MV-4-11 (cell line): ENCODE data around the gene TCTN3.
"Not testable (repeated sequence)": the region's sequence is repeated elsewhere in the genome, so short reads cannot be mapped to it uniquely, and the experiment has no call there.

ENCODE experiments used
- DNase-seq: peaks from one replicate; lab custom pipeline; 2025; lab: John Stamatoyannopoulos, UW

The TCTN3 gene, protein sequence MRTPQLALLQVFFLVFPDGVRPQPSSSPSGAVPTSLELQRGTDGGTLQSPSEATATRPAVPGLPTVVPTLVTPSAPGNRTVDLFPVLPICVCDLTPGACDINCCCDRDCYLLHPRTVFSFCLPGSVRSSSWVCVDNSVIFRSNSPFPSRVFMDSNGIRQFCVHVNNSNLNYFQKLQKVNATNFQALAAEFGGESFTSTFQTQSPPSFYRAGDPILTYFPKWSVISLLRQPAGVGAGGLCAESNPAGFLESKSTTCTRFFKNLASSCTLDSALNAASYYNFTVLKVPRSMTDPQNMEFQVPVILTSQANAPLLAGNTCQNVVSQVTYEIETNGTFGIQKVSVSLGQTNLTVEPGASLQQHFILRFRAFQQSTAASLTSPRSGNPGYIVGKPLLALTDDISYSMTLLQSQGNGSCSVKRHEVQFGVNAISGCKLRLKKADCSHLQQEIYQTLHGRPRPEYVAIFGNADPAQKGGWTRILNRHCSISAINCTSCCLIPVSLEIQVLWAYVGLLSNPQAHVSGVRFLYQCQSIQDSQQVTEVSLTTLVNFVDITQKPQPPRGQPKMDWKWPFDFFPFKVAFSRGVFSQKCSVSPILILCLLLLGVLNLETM

DNA sequence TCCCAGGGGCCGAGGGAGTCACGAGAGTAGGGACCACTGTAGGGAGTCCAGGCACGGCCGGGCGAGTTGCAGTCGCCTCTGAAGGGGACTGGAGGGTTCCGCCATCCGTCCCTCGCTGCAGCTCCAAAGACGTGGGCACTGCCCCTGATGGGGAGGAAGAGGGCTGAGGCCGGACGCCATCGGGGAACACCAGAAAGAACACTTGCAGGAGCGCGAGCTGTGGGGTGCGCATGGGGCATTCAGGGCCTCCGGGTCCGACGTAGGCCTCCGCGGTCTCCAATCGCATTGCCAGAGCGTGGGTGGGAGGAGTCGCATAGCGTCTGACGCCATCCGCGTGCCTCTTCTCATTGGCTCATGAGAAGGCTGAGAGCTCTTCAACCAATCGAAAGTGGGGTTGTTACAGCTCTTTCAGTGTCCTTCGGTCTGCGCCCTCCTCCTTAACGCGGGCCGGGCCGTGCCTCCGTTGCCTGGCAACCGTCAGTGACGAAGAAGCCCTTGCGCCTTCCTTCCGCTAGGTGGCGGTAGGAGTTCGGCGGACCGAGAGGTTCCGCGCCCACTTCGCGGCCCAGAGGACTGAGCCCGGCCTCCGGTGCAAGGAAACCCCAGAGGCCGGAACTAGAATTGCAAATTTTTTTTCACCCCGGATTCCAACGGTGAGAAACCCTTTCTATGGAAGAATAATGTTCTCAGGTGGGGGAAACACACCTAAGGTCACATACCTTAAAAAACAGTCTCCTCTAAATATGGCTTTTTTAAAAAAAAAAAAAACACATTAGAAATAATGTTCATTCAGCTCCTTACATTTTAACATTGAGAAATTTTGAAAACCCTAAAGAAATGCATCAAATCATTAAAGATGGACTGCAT is at the start of gene TCTN3:
Gene TCTN3 (minus strand): TSS at position 260 of the 867 bp plus-strand sequence. CDS start 28 bp downstream, at position 232.
- DNase-seq: peak; percentile 100

GRCh38 chr10:95742962-95743535 is 49.3 kb upstream of the TCTN3 start:
- DNase-seq: no peak

DNA sequence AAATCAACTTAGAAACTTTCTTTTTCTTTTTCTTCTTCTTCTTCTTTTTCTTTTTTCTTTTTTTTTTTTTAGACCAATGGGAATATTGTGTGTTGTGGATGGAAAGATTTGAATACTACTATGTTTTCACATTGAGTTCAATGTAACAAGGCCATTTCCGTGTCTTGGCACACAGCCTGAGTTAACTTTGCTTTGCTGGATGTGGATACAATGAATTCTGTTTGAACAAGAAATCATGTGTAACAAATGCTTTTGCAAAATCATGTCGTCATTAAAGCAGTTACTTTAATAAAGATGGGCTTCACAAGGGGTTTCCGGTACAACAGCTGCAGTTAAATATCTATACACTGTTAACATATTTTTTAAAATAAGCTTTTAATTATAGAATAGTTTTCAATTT is 48.8 kb upstream of the TCTN3 start:
- DNase-seq: no peak

GRCh38 chr10:95741807-95742467 is 48.2 kb upstream of the TCTN3 start:
- peak; percentile 30 for DNase-seq

GRCh38 chr10:95739056-95739455 is 45.3 kb upstream of the TCTN3 start:
- no peak for DNase-seq

DNA sequence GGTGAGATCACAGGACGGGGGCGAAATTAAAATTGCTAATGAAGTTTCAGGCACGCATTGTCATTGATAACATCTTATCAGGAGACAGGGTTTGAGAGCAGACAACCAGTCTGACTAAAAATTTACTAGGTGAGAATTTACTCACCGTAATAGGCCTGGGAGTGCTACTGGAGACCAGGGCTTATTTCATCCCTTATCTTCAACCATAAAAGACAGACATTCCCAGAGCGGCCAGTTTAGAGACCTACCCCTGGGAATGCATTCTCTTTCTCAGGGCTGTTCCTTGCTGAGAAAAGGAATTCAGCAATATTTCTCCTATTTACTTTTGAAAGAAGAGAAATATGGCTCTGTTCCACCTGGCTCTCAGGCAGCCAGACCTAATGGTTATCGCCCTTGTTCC is 39.2 kb upstream of the TCTN3 start:
- DNase-seq: not testable (repeated sequence)

DNA sequence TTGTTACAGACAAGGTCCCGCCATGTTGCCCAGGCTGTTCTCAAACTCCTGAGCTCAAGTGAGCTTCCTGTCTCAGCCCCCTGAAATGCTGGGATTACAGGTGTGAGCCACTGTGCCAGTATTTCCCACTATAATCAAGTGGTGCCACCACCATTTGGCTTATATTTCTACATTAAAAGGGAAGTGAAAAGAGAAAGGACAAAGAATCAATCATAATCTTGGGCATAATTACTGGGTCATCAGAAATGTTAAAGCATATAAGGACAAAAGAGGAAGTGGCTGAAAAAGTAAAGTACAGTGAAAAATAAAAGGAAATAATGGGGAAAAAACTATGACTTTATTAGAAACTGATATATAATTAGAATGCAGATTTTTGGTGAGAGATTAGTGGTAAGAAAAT is 36.5 kb upstream of the TCTN3 start:
- DNase-seq: peak; percentile 57

DNA sequence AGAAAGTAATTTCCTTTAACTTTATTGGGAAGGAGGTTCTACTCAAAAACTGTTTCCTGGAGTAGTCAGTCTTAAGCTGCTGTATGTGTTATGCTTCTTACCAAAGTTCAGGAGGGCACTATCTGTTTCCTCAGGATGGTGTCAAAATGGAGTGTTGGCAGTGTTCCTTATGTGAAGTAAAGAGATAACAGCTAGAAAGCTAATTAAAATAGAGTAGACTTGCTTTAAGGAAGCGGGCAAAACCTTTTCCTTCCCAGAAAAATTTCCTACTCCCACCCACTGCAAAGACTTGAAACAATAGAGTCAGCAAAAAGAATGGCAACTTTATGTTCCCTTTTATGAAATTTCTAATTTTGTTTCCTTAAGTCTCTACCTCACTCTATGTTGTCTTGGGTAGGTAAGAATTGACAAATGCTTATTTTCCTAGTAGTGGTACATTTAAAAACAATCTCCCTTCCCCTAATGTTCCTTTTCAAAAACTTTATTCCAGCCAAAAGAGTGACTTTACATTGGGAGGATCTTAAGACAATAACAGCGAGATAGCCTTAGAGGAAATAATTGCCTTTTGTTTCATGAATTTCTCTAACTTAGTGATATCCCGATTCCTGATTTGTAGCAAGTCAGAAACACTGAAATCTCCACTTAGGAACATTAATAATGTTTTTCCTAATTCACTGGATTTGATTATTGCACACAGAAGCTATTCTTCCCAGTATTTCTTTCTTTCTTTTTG is 35.8 kb upstream of the TCTN3 start:
- no peak for DNase-seq

DNA sequence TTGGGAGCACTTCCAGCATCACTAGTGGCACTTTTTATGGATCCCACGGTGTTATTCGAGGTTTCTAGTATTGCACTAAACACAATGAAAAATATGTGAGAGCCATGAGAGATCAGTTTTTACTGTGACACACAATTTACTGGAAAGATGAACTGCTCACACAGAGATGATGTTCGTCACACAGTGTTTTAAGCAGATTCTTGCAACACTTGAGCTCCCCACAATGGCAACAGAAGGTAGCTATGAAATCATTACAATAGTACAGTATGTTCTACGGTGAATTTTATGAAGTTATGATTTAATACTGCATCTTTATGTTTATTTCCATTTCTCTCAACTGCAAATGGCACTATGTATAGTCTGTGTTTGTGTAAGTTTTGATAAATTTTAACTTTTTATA is 34.8 kb upstream of the TCTN3 start:
- peak; percentile 40 for DNase-seq

- DNase-seq: not testable (repeated sequence)
These were observed 28.8 kb upstream of the TCTN3 start for GRCh38 chr10:95722496-95722895.

DNA sequence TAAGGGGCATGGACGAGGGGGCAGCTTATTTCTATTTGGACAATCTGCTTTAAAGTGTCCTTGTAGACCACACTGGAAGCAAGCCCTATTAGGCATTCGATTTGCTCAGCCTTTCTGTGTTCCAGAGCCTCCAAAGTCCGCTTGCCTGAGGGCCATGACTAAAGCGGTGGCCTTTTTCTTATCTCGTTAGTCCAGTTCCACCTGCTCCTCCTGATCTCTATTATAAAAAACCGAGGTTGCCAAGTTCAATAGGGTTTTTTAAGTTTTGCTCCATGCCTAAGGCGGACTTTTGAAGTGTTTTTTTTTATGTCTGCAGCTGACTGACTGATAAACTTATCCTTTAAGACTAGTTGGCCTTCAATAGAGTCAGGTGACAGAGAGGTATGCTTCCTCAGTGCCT is 27.0 kb upstream of the TCTN3 start:
- not testable (repeated sequence) for DNase-seq

GRCh38 chr10:95716866-95717265 is 23.1 kb upstream of the TCTN3 start:
- no peak for DNase-seq

GRCh38 chr10:95716466-95716865 is 22.7 kb upstream of the TCTN3 start:
- peak; percentile 4 for DNase-seq

- no peak for DNase-seq
These were observed 17.8 kb upstream of the TCTN3 start for GRCh38 chr10:95711492-95711891.

DNA sequence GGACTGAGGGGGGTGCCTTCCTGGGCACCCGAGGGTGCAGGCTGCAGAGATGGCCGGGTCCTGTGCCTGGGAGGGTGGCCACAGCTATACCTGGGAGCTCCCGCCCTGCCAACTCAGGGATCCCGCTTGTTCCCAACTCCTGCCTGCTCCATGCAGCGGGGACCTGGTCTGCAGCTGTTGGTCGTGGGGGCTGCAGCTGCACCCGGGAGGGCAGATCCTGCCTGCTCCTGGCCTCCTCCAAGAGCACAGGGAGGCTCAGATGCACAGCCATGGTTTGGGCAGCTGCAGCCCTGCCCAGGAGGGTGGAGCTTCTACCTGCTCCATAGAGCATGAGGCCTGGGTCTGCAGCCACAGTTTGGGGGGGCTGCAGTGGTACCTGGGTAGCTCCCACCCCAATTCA is 13.3 kb upstream of the TCTN3 start:
- DNase-seq: no peak

DNA sequence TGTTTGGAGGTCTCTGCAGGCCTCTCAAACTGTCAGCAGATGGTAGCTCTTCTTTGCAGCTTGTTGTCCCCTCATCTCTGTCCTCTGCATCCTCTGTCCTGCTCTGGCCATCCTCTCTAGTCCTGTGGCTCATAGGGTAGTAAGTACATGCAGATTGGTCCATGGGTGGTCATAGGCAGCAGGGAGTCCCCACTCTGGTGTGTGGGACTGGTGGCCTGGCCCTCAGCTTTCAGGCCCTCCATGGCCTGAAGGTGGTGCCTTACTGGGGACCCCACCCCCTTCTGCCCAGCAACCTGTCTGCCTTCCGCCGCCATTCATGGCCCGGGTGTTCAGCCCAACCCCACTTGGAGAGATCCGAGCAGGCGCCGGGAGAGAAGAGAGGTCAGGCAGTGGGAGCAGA is 12.8 kb upstream of the TCTN3 start:
- no peak for DNase-seq

DNA sequence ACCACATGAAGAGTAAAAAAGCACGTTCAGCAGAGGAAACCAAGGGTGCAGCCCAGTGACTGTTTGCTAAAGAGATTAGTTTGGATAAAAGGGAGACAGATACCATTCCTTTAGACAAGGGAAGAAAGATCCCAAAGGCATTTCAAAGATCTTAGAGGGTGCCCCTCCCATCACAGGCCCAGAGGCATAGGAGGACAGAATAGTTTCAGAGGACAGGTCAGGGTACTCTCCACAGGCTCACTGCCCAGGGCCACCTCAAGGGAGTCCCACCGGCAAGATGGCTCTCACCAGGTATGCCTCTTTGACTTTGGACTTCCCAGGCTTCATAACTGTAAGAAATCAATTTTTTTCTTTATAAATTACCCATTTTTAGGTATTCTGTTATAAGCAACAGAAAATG is 4.7 kb upstream of the TCTN3 start:
- no peak for DNase-seq

DNA sequence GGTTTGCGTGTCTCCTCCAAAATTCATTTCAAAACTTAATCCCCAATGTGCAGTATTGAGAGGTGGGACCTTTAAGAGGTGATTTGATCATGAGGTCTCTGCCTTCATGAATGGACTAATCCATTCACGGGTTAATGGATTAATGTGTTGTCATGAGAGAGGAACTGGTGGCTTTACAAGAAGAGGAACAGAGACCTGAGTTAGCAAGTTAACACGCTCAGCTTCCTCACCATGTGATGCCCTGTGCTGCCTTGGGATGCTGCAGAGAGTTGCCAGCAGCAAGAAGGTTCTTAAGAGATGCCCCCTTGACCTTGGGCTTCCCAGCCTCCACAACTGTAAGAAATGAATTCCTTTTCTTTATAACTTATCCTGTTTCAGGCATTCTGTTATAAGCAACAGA is 3.7 kb upstream of the TCTN3 start:
- peak; percentile 96 for DNase-seq

GRCh38 chr10:95694665-95695064 is 938 bp upstream of the TCTN3 start:
- no peak for DNase-seq

GRCh38 chr10:95693071-95693667 is 558 bp downstream of the TCTN3 start:
- DNase-seq: no peak

GRCh38 chr10:95691281-95691680 is 2.4 kb downstream of the TCTN3 start:
- no peak for DNase-seq
